ENCODE measurements around the gene EML6.
A peak's percentile ranks its signal among the peaks of the same experiment; 100 is the strongest.

Gene EML6

DNA sequence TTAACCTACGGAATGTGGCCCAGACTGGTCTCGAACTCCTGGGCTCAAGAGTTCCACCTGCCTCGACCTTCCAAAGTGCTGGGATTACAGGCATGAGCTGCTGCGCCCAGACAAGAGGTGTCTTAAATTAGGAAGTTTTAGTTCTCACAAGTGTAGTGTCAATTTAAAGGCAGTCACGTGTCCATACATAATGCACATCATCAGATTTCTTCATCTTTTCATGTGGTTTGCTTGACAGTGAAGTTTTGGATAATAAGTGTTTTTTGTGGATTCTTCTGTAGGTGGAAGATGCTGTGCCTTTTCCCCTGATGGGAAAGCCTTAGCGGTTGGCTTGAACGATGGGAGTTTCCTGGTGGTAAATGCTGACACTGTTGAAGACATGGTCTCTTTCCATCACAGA is 179.3 kb downstream of the EML6 start:
- no peak overlapping the region for H3K4me3 ChIP-seq (ENCODE audit: low read depth, low read length)
- TF ChIP-seq, protein P1, sequence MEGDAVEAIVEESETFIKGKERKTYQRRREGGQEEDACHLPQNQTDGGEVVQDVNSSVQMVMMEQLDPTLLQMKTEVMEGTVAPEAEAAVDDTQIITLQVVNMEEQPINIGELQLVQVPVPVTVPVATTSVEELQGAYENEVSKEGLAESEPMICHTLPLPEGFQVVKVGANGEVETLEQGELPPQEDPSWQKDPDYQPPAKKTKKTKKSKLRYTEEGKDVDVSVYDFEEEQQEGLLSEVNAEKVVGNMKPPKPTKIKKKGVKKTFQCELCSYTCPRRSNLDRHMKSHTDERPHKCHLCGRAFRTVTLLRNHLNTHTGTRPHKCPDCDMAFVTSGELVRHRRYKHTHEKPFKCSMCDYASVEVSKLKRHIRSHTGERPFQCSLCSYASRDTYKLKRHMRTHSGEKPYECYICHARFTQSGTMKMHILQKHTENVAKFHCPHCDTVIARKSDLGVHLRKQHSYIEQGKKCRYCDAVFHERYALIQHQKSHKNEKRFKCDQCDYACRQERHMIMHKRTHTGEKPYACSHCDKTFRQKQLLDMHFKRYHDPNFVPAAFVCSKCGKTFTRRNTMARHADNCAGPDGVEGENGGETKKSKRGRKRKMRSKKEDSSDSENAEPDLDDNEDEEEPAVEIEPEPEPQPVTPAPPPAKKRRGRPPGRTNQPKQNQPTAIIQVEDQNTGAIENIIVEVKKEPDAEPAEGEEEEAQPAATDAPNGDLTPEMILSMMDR (IDR thresholded peaks at IDR 0.05; ENCODE audit: low read depth, low read length), result no peak

DNA sequence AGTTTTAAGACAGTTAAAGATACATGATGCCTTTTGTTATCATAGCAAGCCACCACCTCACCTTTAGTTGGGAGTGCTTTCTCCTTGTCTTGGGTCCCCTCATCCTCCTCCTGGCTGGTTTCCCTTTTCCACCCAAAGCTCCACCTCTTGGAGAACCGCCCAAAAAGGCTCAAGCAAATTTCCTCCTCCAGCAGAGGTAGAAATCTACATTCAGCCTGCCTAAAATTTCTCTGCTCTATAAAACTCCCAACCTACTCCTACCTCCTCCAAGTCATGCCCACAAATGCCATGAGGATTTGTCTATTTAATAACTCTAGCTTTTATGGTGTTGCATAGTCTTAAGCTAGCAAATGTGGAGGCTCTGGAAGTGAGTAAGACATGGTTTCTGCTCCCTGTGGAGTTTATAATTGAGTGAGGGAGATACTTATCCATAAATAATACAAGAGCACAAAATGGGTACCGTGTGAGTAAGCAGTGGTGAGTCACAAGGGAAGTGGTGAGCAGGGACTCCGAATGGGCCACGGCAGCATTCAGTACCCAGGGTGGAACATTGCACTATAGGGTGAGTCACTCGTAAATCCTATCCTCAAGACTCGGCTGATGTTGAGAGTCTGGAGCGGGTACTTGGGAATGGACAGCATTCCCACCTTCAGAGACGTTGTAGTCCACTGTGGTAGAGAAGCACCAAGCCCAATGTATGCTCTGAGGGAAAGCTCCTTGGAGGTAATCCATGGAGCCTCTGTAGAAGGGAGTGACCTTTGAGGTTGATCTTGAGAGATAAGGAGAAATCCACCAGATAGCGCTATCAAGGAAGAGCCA is 180.5 kb downstream of the EML6 start:
- 0 out of 2 replicates have a peak overlapping the region, but pooled peaks have one; percentile 6 for H3K4me3 ChIP-seq (ENCODE audit: low read depth, low read length)
- TF ChIP-seq, protein P1 (IDR thresholded peaks at IDR 0.05; ENCODE audit: low read depth, low read length), result no peak

DNA sequence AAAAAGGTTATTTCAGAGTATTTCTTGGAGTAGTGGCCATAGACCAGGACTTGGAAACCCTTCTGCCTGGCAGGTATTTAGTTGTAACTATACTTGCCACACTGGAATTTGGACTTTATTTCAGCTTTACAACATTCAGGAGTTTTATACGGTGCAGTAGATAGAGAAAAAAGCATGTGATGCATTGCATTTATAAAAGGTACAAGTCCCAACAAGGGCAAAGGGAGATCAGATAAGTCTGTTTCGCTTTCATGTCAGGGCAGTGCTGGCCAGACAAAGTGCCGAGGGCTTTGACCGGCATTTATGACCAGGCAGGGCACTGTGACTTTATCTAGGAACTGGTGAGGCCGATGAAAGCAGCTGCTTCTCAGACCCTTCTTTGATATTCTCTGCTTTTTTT is 181.4 kb downstream of the EML6 start:
- TF ChIP-seq, protein P1 (IDR thresholded peaks at IDR 0.05; ENCODE audit: low read depth, low read length), result no peak
- no peak overlapping the region for H3K4me3 ChIP-seq (ENCODE audit: low read depth, low read length)

DNA sequence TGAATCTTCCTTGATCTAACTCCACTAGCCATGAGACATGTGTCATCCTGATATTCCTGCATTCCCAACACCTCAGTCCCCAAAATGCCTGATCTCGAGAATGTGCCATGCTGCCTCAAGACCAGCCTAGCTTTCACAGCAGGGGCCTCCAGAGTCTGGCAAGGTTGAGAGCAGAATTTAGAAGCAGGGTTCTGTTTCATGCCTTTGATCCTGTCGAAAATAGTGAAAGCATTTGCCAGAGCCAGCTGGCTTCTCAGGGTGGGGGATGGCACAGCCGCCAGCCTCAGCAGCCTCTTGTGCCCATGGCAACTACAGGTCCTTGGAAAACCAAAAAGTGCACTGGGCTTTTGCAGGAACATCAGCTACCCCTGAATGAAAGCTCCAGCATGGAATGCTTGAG is 183.3 kb downstream of the EML6 start:
- H3K4me3 ChIP-seq (ENCODE audit: low read depth, low read length), result no peak overlapping the region
- TF ChIP-seq, protein P1 (IDR thresholded peaks at IDR 0.05; ENCODE audit: low read depth, low read length), result no peak

DNA sequence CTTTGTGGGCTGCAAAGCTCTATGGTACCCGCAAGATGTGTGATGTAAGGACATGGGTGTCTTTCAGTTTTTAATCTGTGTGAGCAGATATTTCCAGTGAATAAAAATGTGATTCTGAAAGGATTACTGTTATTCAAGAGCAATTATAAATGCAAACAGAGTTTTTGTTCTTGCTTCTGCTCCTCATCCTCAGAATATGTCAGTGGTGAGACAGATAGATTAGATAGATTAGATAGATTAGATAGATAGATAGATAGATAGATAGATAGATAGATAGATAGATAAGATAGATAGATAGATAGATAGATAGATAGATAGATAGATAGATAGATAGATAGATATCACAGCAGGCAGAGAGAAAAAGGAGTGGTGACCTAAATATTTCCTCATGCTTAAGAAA is 184.2 kb downstream of the EML6 start:
- TF ChIP-seq, protein P1 (IDR thresholded peaks at IDR 0.05; ENCODE audit: low read depth, low read length), result no peak
- H3K4me3 ChIP-seq (ENCODE audit: low read depth, low read length), result no peak overlapping the region

DNA sequence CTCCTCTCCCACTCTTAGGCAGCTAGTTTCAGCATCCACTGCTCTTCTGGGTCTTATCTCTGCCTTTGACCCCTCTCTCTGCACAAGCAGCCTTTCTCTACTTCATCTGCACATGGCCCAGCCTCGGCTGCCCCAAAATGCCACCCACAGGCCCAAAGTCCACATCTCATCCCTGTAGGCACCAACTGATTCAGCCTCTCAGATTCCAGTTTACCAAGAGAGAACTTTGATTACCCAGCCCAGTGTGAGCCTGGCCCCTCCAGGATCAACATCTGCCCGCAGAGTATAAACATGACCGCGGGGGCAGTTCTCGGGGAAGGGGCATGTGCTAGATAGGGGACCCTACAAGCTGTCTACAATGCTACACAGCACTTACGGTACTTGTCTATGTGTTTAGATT is 185.1 kb downstream of the EML6 start:
- TF ChIP-seq, protein P1 (IDR thresholded peaks at IDR 0.05; ENCODE audit: low read depth, low read length), result no peak
- no peak overlapping the region for H3K4me3 ChIP-seq (ENCODE audit: low read depth, low read length)

DNA sequence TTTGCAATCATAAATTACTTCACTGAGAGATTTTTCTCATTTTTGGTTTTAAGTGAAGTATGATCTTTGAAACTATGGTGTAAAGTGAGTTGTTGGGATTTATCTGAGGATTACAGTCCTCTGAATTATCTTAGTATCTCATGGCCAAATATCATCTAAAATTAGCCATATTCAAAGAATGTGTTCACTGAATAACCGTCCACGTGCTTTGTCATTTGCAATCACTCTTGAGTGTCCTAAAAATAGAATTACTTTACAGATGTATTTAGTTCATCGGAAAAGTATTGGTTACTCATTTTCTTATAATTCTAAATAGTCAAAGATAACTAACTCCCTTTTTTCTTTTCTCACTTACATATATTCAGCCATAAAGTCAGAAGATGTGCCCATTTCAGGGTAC is 185.5 kb downstream of the EML6 start:
- TF ChIP-seq, protein P1 (IDR thresholded peaks at IDR 0.05; ENCODE audit: low read depth, low read length), result no peak
- H3K4me3 ChIP-seq (ENCODE audit: low read depth, low read length), result no peak overlapping the region
